A673 (cell line): ENCODE data around the gene SNTB2.
A peak's percentile ranks its signal among the peaks of the same experiment; 100 is the strongest.

ENCODE experiments used
- CTCF ChIP-seq: fragments of 300-800, 200-600 bp; sonication (generic); conservative IDR thresholded peaks from 2 replicates; pipeline ENCODE4 v1.5.1; 2017; ENCODE audit warnings: low read depth, mild to moderate bottlenecking, antibody characterized with exemption, low read length, moderate library complexity, mixed read lengths
- EZH2 ChIP-seq: fragments of 200-600 bp; sonication (generic); IDR thresholded peaks from 2 replicates; pipeline ENCODE4 v1.6.1; 2017; ENCODE audit warnings: borderline replicate concordance, low read depth, mild to moderate bottlenecking, mixed read lengths, antibody characterized with exemption, low read length; ENCODE audit not compliant: poor library complexity, severe bottlenecking

- TF ChIP-seq EZH2: no peak
- TF ChIP-seq CTCF: peak; percentile 76
These were observed 100.2 kb downstream of the SNTB2 start for GRCh38 chr16:69286941-69287713.
